Kidney epithelial cell (primary cell): ENCODE results near the gene PAK6. TPM values are rescaled to one million over a fixed set of nuclear protein-coding genes. Genes with fewer than 3 reads are reported as not detected.

Experiments
- DNase-seq: peaks from one replicate; pipeline ENCODE4 v3.0.0-alpha.2; 2010; ENCODE audit warnings: low read depth
- H3K27me3 ChIP-seq: 2 replicates; pipeline ENCODE4 v1.6.0; 2011; ENCODE audit warnings: low read length; ENCODE audit not compliant: control insufficient read depth, insufficient read depth
- H3K36me3 ChIP-seq: 2 replicates; pipeline ENCODE4 v1.5.1; 2011; ENCODE audit warnings: low read length; ENCODE audit not compliant: control insufficient read depth, insufficient read depth
- H3K4me3 ChIP-seq: 2 replicates; pipeline ENCODE4 v1.5.1; 2011; ENCODE audit warnings: low read depth, mild to moderate bottlenecking, control low read depth, low read length
- total RNA-seq: library from RNA; depleted of rRNA; stranded (reverse); fragments of >200 nt; gene quantifications from 2 replicates; pipeline ENCODE4 v1.2.3, GENCODE V29; 2015
- TF ChIP-seq, protein P1 (sequence below): IDR thresholded peaks from 2 replicates; pipeline ENCODE4 v1.5.1; 2011; ENCODE audit warnings: mild to moderate bottlenecking, moderate library complexity, low read length, control low read depth, inconsistent platforms; ENCODE audit not compliant: insufficient read depth, poor library complexity, severe bottlenecking

The PAK6 gene
- total RNA-seq, 1 donor from 2014 or later: 15.3 TPM

- H3K27me3 ChIP-seq: no peaks in the 10 kb centered on the region
- peaks cover 1% of the 10 kb centered on the region for H3K36me3 ChIP-seq
- DNase-seq: no peak
- H3K4me3 ChIP-seq: no peak overlapping the region
- TF ChIP-seq, protein P1, sequence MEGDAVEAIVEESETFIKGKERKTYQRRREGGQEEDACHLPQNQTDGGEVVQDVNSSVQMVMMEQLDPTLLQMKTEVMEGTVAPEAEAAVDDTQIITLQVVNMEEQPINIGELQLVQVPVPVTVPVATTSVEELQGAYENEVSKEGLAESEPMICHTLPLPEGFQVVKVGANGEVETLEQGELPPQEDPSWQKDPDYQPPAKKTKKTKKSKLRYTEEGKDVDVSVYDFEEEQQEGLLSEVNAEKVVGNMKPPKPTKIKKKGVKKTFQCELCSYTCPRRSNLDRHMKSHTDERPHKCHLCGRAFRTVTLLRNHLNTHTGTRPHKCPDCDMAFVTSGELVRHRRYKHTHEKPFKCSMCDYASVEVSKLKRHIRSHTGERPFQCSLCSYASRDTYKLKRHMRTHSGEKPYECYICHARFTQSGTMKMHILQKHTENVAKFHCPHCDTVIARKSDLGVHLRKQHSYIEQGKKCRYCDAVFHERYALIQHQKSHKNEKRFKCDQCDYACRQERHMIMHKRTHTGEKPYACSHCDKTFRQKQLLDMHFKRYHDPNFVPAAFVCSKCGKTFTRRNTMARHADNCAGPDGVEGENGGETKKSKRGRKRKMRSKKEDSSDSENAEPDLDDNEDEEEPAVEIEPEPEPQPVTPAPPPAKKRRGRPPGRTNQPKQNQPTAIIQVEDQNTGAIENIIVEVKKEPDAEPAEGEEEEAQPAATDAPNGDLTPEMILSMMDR: no peak
Observed at GRCh38 chr15:40229956-40230355, 8.9 kb upstream of the PAK6 start.

GRCh38 chr15:40232625-40233070 is 6.2 kb upstream of the PAK6 start:
- Histone ChIP-seq H3K4me3 (no peak overlapping the region), H3K36me3 (peaks cover 1% of the 10 kb centered on the region), H3K27me3 (no peaks in the 10 kb centered on the region)
- TF ChIP-seq, protein P1: no peak
- no peak for DNase-seq

- H3K36me3 ChIP-seq: no peaks in the 10 kb centered on the region
- no peak overlapping the region for H3K4me3 ChIP-seq
- TF ChIP-seq, protein P1: no peak
- no peak for DNase-seq
- no peaks in the 10 kb centered on the region for H3K27me3 ChIP-seq
Observed at GRCh38 chr15:40233727-40234577, 4.9 kb upstream of the PAK6 start.

DNA sequence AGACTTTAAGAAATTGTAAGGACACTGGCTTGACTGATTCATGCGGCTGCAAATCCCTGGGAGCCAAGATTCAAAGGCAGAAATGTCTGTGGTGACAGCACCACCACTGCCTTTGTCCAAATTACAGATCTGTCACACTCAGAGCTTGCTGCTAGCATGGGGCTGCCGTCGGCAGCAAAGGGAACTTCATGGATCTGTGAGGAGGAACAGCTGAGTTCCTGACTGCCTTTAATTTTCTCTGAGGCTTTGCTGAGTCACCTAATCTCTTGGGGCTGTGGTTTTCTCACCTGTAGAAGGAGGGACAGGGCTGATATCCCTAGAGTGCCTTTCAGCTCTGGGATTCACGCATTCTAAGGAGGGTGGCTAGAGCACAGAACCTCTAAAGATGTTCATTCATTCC is 4.1 kb upstream of the PAK6 start:
- TF ChIP-seq, protein P1: no peak
- Histone ChIP-seq H3K4me3 (no peak overlapping the region), H3K27me3 (no peaks in the 10 kb centered on the region), H3K36me3 (no peaks in the 10 kb centered on the region)
- DNase-seq: no peak

- Histone ChIP-seq H3K36me3 (no peaks in the 10 kb centered on the region), H3K4me3 (no peak overlapping the region), H3K27me3 (no peaks in the 10 kb centered on the region)
- no peak for DNase-seq
- TF ChIP-seq, protein P1: no peak
Observed at GRCh38 chr15:40235201-40235885, 3.5 kb upstream of the PAK6 start.
